HG03565 (cell line): ENCODE measurements around the gene TIFAB.

Experiments used
- ATAC-seq: cut with Tn5 transposase; IDR thresholded peaks from one replicate; pipeline ENCODE4 v1.9.1; 2021; ENCODE audit warnings: mild to moderate bottlenecking, moderate library complexity; ENCODE audit not compliant: unreplicated experiment

TIFAB gene

DNA sequence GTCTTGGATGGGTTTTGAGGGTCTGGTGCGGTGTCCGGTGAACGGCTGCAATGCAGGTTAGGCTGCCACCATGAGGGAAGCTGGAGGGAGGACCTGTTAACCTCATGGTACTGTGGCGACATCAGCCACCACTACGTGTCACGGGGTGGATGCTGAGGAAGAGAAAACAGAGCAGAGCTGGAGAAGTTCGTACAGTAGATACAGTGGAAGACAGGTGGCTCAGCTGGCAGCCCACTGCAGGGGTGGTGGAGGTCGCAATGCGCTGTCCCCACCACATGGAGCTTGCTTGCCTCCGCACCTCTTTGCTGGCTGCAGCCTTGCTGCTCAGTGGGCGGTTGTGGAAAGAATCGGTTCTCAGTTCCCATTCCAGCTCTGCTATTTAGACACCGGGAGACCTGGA lies 7.8 kb downstream of the TIFAB start:
- ATAC-seq, result no peak

DNA sequence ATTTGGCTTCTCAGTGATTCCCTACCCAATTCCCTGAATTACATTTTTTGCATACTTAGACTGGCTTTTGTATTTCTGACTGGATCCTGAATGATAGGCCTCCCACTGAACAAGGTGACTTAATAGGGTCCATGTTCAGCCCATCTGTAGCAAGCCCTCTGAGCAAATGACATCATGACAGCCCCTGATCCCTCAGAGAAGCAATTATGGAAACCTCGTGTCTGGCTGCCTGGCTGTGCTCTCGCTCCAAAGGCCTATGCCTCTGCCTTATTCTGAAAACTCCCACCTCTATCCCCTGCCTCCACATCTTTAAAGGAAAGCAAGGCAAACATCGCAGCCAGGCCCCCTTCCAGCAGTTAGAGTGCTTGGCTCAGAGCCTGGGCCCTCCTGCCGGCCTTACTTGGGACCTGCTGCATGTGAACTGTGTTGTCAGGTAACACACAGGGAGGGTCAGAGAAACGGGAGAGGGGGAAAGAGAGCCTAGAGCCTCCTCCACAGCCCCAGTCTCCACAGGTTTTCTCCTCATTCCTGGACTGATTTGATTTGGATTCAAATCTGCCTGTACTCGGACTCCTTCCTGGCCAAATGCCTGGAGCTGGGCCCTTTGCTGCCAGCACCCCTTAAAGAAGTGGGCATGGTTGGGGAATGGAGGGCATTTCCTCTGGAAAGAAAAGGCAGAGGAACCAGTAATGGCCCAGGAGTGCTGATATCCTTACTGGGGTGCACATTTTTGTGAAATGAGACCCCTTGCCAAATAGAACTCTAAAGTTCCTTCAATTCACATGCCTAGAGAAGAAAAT lies 8.8 kb downstream of the TIFAB start:
- no peak for ATAC-seq

DNA sequence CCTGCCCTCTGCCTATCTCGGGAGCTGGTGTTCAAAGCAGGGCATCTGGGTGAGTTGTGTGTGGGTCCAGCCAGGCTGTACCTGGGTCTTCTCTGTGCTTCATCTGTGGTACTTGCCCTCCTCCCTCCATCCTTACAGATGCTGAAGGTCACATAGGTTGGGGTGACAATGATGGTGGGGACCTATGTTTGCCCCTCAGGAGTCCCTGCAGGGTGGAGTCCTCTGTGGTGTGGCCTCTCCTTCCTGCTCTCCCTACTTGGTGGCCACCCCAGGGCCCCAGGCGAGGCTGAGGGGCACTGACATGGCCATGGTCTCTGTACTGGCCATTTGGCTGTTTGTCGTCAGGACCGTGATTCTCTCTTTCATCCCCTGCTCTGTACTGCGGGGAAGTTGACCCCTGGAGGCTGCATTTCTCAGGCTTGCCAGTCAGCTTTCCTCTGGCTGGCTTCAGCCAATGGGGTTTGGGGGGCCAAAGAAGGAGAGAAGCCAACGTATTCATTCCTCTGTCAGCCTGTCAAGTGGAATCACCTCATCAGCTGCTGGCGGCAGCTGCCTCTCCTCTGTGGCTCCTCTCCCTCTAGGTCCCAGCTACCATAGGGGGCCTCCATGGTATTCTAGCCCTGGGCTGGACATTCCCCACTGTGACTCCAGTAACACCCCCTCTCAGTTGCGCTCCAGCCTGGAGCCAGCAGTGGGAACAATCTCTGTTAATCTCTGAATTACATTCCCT lies 9.6 kb downstream of the TIFAB start:
- no peak for ATAC-seq

DNA sequence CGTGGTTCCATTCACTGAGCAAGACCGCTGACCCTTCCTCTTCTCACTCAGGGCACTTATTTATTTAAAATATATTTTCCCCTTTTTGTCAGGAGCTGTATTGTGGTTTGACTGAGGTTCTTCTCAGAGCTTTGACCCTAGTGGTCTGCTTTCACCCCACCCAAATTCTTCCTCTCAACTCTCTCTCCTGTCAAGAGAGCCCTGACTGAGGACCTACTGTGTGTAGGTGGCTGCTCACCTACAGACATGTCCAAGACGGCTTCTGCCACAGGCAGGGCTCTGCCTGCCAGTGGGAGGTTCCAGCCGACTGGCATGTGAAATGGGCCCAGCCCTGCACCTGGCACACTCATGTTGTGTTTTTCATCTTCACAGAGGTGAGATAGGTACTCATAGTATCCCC lies 10.2 kb downstream of the TIFAB start:
- no peak for ATAC-seq

DNA sequence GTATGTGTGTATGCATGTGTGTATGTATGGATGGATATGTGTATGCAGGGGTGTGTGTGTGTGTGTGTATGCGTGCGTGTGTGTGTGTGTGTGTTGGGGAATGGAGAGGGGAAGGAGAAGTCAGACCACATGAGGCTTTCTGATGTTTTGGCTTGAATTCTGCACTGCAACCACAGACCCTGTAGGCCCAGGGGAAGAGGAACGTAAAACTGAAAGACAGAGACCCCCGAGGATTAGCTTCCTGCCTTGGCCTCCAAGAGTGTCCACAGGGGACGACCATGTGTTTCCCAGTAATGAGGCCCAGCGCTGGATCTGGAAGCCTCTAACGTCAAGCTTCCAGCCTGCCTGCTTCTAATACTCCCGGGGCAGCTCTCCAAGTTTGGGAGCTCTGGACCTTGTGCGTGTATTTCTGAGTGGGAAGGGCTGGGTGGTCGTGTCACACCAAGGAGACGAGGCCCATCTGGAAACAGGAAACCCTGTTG lies 10.8 kb downstream of the TIFAB start:
- no peak for ATAC-seq

DNA sequence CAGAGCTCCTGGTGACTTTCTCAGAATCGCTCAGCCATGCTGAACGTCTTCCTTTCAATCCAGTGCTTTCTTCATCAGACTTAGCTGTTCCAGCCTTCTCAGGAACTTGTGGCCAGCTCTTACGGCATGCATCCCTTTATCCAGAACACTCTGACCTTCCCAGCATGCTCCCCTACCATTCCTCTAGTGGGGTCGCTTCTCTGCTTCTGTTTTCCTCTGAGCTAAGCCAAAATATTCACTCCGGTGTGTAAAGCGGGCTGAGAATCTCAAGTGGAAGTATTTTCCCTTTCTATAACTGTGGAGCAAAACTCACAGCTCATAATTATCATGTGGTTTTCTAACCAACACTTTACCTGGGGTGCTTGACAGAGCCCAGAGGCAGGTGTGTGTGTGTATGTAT lies 11.2 kb downstream of the TIFAB start:
- no peak for ATAC-seq

DNA sequence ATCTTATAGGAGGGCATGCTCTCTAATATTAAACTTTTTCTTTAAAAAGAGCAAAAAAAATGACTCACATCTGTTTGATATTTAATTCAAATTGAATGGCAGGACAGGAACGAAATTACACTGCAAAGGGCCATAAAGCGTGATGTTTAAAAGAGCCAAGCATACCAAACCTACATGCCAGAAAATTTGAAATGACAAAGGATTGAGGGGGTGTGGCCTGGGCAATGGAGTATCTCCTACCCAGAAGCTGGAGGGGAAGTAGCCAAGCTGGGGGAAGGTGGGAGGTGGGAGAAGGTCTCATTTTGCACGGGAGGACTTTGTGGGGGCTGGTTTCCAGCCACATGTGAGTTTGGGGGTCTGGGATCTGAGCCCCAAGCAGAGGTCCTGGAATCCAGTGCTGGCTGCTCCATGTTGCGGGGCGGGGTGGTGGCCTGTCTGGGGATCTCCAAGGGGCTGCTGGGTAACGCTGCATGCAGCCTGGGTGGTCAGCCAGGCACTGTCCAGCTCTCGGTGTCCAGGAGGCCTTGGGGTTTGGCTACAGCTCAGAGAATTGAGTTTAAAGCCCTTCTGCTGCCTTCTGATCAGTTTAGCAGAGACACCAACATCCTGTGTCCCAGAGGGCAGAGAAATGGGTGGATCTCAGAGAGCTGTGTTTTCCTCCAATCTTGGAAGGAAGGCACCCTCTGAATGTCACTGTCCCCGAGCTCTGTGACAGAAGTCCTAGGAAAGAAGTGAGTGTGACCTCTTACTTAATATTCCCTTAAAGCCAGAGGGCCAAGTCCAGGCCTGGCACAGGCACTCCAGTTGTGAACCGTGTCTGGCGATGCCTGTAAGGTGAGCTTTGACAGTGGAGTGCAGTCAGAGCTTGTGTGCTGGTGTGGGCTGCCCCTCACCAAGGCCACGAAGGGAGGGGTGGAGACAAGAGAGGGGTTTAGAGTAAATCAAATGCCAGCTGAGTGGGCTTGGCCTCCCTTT lies 12.6 kb downstream of the TIFAB start:
- no peak for ATAC-seq

DNA sequence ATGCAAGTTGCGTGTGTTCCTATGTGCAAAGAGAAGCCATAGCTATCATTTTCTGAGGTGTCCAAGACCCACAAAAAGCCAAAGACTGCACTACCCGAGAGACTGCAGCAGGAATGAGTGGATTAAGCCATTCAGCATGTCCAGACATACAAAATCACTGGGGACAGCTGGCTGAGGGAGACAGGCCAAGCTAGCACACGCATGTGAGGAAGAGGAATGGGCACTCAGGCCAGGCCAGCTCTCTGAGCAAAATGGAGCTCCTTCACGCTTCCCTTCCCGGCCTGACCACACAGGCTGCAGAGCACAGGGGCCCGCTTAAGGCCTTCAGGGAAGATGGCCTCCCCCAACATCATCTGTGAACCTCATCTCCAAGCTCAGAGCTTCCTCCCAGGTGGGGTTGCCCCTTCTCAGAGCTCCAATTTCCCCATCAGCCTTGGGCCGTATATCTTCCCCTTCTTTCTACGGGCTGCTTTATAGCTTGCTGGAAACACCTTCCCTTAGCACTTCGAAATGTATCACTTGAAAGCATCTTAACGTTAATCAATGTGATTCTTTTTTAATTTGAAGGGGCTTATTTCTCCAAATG lies 13.4 kb downstream of the TIFAB start:
- ATAC-seq, result no peak

DNA sequence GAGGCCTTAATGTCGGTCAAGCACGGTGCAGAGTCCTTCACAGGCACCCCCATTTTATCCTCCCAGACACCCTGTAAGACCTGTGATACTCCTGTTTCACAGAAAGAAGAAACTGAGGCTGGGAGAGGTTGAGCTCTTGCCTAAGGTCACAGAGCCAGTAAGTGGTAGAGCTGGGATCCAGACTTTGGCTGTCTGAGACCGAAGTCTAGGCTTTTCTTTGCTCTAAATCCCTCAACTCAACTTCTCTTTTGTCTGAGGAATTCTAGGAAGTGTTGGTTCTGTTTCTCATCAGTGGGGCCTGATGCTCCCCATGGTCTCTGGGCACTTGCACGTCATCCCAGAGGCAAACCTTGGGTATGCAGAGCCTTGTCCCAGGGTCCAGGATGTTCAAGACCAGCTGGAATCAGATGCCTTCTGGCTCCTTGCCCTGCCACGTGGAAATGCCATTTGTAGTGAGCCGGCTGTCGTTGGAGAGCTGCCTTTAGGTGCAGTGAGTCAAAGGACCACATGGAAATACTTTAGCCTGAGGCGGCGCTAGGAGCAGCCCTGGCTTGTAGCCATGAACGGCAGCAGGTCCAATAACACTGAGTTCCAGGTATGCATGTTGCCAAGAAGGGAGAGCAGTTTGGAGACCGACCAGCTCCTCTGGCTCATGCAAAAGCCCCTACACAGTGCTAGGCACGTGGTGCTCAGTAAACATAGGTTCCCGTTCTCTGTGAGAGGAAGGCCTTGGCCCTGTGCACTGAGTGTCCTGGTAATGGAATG lies 14.2 kb downstream of the TIFAB start:
- no peak for ATAC-seq

DNA sequence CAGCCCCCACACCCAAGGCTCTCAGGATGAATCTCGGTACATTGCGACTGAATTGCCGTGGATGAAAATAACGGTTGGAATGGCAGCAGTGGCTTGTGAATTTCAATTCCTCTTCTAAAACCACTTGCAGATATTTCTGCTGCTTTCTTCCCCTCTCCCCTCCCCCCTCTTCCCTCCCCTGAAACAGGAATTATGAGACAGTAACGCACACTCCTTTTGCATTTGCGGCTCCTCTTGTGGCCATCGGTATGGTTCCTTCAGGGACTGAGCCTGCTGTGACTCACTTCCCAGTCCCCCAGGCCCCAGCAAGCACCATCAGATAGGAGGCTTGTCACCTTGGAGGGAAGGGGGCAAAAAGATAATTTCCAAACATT lies 14.7 kb downstream of the TIFAB start:
- ATAC-seq, result no peak

DNA sequence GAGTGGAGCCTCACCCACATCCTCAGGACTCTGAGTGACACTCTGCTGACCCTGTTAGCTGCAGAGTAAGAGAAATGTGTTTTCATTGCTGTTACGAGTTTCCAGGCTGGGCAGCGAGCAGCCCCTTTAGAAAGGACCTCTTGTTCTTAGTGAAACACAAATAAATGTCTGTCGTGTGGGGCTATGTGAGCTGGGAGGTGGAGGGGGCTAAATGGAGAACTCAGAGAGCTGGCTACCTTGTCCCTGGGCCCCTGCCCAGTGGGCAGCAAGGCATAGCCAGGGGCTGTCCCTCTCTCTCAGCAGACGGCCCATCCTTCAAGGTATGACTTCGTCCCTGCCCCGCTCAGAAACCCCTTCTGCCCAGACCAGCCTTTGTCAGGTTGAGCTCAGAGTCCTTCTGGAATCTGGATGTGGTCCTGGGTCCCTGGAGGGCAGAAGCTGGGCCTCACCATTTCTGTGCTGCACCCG lies 15.2 kb downstream of the TIFAB start:
- ATAC-seq, result no peak

DNA sequence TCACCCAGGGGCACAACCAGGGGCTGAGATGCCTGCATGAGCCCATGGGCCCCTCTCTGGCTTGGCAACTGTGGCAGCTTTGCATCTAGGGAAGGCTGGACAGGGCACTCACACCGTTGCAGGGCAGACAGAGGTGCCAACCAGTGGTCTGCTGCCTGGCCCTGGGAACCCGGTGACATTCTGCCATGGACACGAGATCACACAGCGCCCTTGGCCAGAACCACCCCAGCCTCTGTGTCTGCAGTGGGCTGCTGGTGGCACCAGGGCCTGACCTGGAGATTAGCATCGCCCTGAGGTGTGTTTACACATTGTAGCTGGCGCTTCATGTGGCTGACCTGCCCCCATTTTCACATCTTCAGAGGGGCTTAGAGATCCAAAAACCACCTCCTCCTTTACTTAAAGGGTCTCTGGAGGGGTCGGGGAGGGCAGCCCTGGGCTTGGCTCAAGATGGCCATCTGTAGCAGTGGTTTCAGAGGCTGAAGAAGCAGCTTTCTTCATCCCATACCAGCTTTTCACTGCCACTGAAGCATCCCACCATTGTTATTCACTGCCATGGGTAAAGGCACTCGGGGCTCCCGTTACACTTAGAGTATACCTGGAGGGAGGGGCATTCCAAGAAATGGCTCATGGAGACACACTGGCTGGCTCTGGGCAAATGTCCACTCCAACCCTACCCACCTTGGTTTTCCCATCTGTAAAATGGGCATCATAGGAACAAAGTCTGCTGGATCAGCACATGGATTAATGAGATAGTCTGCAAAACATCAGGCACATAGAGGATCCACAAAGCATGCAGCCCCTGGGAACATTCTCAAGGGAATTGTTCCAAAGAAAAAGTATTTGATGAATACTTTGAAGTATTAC lies 16.5 kb downstream of the TIFAB start:
- ATAC-seq, result no peak

DNA sequence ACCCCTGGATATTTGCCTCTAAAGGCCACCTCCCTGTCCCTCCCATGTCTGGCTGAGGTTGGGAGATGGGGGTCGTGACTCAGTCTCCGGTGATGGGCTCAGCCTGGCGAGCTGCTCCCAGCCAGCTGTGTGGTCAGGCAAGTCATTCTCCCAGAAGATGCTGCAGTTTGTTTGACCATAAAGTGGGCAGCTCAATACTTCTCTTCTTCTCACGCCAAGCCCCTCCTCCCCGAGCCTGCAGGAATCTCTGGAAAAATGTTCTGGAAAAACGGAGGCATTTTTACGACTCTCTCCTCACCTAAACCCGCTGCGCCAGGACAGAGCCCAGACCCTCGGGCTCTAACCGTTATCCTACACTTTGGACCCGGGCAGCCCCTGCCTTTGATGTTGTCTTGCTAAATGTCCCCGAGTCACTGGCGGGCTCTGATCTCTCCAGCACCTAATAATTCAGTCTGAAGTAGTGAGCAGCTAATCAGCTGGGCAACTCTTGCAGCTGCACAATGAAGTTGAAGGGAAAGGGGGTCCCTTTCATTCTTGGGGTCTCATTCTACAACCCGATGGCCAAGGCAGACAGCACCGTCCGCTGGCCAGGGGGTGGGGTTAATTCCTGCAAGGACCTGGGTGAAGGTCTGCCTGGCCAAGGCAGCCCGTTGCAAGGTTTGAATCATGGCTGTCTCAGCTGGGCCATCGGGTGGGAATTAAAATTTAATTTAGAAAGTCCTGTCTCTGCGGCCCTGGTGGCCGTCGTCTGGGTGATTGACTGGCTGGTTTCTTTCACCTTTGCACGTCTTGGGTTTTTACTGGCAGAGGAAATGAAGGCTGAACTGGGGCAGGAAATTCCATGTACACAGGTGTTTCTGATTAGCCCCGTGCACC lies 17.3 kb downstream of the TIFAB start:
- no peak for ATAC-seq

DNA sequence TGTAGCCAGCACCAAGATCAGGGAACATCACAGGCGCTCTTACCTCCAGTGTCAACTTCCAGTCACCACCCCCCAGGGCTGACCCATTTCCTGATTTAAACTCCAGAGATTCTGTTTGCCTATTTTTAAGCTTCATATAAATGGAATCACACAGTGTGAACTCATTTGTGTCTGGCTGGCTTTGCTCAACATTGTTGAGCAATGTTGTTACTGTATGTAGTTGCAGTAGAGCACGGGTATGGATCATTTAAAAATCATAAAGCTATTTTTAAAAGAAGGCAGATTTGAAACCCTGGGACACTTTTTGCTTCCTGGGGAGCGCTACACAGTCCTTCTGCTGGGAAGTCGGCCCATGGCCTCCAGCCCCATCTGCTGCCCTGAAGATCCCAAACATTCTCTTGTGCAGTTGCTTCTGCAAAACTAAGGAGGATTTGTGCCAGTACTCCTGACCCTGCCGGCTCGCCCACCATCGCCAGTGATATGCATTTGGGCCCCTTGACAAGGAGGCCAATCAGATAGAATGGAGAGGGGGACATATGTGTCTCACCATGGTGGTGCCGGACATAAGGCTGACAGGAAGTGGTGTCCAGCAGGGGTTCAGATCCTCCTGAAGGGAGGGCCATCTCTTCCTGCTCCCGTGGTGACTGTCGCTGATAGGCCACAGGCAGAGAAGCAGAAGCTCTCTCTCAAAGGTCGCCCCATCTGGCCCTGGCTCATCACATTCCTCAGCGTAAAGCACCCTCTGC lies 18.3 kb downstream of the TIFAB start:
- ATAC-seq, result no peak

DNA sequence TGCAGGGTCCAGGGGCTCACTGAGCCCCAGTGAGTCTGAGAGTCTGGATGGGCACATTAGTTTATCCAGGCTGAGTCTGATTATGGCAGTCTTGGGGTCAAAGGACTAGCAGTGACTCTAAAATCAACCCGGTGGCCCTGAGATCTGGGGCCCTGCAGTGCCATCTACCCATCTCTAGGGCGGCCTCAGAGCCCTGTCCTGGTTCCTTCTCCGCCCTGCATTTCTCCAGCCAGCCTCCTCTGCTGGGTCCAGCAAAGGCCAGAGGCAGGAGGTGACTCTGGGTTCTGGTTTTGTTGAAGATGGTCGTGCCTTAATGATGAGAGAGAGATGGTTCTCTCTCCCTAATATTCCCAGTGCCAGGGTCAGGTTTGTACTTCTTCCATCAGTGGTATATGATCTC lies 20.0 kb downstream of the TIFAB start:
- no peak for ATAC-seq

DNA sequence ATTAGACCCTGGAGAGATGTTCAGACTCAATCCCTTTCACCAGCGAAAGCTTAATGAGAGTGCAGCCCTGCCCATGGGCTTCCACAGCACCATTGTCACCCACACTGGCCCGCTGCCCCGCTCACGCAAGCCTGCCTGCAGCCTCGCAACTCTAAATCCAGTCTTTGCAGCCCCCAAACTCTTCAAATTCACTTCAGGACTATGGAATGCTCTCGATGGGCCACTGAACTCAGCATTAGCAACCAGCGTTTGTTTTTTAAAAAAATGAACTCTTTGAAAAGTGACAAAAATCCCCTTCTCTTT lies 22.1 kb downstream of the TIFAB start:
- ATAC-seq, result no peak

DNA sequence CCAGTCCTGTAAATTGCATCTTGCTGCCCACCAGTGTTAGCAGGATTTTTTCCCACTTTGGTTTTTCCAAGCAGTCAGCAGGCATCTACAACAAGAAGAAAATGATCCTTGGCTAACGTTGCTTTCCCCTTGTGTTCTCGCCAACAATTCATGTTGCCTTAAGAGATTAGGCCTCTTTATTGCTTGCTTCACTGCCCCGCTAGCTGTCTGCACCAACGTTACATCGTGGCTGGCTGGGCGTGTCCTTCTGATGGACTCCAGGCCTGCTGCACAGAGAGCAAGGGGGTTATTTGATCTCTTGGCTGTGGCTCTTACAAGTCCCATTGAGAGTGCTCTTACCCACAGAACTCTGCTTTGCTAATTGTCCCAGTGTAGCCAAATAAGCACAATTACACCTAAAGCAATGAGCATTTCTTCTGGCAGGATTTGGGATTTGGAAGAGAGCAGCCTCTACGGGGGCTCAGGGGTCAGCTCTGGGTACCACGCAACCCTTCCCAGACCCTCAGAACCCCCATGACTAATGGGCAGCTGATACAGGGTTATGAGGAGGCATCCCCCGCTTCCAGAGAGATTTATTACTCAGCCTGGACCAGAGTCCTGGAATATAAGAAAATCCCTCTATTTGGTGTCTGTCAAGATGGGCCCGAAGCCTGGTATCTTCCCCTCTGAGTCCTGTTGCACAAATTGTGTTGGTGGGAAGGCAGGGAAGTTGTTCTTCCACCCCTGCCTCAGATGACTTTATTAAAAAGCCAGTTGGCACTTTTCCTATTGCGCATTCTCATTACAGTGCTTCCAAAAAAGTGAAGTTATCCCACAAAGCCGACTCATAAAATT lies 22.6 kb downstream of the TIFAB start:
- no peak for ATAC-seq
